CD14-positive monocyte (primary cell): ENCODE data around the gene SOX5. TPM values are rescaled to one million over a fixed set of nuclear protein-coding genes. Genes with fewer than 3 reads are reported as not detected.

ENCODE experiments used
- DNase-seq, 3 donors: peaks; one replicate each; pipeline ENCODE4 v3.0.0-alpha.2; 2011 to 2022
- H2AFZ ChIP-seq: 2 replicates; pipeline ENCODE4 v1.6.0; 2012; ENCODE audit warnings: mild to moderate bottlenecking, low read depth, low read length, inconsistent platforms; ENCODE audit not compliant: insufficient read depth, poor library complexity, severe bottlenecking
- H3K27ac ChIP-seq, 2 donors: 1 replicate in 1 of 2; 2 replicates in 1 of 2; pipeline ENCODE4 v1.5.1; 2012 to 2013; ENCODE audit warnings: low read length in 2 of 2, control low read depth in 1 of 2, inconsistent platforms in 1 of 2, low read depth in 1 of 2, mild to moderate bottlenecking in 1 of 2
- H3K27me3 ChIP-seq, 2 donors: one replicate each; pipeline versions ENCODE4 v1.6.0 to v1.6.1; 2011 to 2013; ENCODE audit warnings: low read length in 2 of 2; ENCODE audit not compliant: control insufficient read depth in 2 of 2, insufficient read depth in 2 of 2
- H3K36me3 ChIP-seq, 2 donors: replicated peaks in 1 of 2; 1 replicate in 1 of 2; 2 replicates in 1 of 2; pipeline versions ENCODE4 v1.5.1 to v1.6.1; 2012 to 2013; ENCODE audit warnings: low read length in 2 of 2, control low read depth in 1 of 2, inconsistent platforms in 1 of 2, mild to moderate bottlenecking in 1 of 2; ENCODE audit not compliant: insufficient read depth in 2 of 2, control insufficient read depth in 1 of 2
- H3K4me1 ChIP-seq, 2 donors: 1 replicate in 1 of 2; 2 replicates in 1 of 2; pipeline versions ENCODE4 v1.5.1 to v1.6.1; 2012 to 2013; ENCODE audit warnings: low read length in 2 of 2, control low read depth in 1 of 2, inconsistent platforms in 1 of 2, mild to moderate bottlenecking in 1 of 2, moderate library complexity in 1 of 2; ENCODE audit not compliant: insufficient read depth in 2 of 2, control insufficient read depth in 1 of 2
- H3K4me2 ChIP-seq: replicated peaks from 2 replicates; pipeline ENCODE3; 2012; ENCODE audit warnings: low read length, moderate library complexity, mild to moderate bottlenecking; ENCODE audit not compliant: poor library complexity, severe bottlenecking; ENCODE audit errors: extremely low read depth
- H3K4me3 ChIP-seq, 3 experiments: fragments of 200-600 bp in 1 of 3; sonication (generic) in 1 of 3; replicated peaks in 1 of 3; 1 replicate in 2 of 3; 2 replicates in 1 of 3; pipeline ENCODE4 v1.5.1; 2011 to 2013; ENCODE audit warnings: low read length in 3 of 3, mild to moderate bottlenecking in 3 of 3, control low read depth in 2 of 3, low read depth in 2 of 3, inconsistent platforms in 1 of 3, moderate library complexity in 1 of 3
- H3K79me2 ChIP-seq: 2 replicates; pipeline ENCODE4 v1.6.0; 2012; ENCODE audit warnings: mild to moderate bottlenecking, control low read depth, inconsistent platforms, low read length, moderate library complexity; ENCODE audit not compliant: insufficient read depth
- H3K9ac ChIP-seq: 2 replicates; pipeline ENCODE4 v1.6.0; 2017; ENCODE audit warnings: low read length, mild to moderate bottlenecking; ENCODE audit not compliant: insufficient read depth, poor library complexity, severe bottlenecking
- H3K9me3 ChIP-seq, 2 donors: replicated peaks in 1 of 2; 1 replicate in 1 of 2; 2 replicates in 1 of 2; pipeline versions ENCODE4 v1.5.1 to v1.6.1; 2012 to 2013; ENCODE audit warnings: low read length in 2 of 2, control low read depth in 1 of 2; ENCODE audit not compliant: control insufficient read depth in 1 of 2, insufficient read depth in 1 of 2
- H4K20me1 ChIP-seq: 2 replicates; pipeline ENCODE4 v1.6.0; 2012; ENCODE audit warnings: mild to moderate bottlenecking, low read length, control low read depth, moderate library complexity; ENCODE audit not compliant: insufficient read depth
- H3K27ac Mint-ChIP-seq, 7 donors: one replicate each; pipeline ENCODE4 v1.8.0; 2020; ENCODE audit warnings: mild to moderate bottlenecking in 7 of 7, mixed read lengths in 7 of 7, moderate library complexity in 6 of 7, inconsistent platforms in 2 of 7
- H3K27me3 Mint-ChIP-seq, 3 donors: one replicate each; pipeline ENCODE4 v1.8.0; 2021 to 2022; ENCODE audit warnings: low read depth in 3 of 3, mild to moderate bottlenecking in 3 of 3, mixed read lengths in 3 of 3, moderate library complexity in 3 of 3, inconsistent platforms in 1 of 3
- H3K36me3 Mint-ChIP-seq, 2 donors: one replicate each; pipeline ENCODE4 v1.8.0; 2020; ENCODE audit warnings: mixed read lengths in 2 of 2, inconsistent platforms in 1 of 2, mild to moderate bottlenecking in 1 of 2
- H3K4me1 Mint-ChIP-seq: one replicate; pipeline ENCODE4 v1.8.0; 2020; ENCODE audit warnings: mild to moderate bottlenecking, mixed read lengths
- H3K4me3 Mint-ChIP-seq, 2 donors: one replicate each; pipeline ENCODE4 v1.8.0; 2020; ENCODE audit warnings: mild to moderate bottlenecking in 2 of 2, mixed read lengths in 2 of 2, moderate library complexity in 1 of 2
- H3K9me3 Mint-ChIP-seq, 7 donors: one replicate each; pipeline ENCODE4 v1.8.0; 2020 to 2022; ENCODE audit warnings: mixed read lengths in 7 of 7, mild to moderate bottlenecking in 6 of 7, moderate library complexity in 6 of 7, inconsistent platforms in 2 of 7
- WGBS: methylation state at CpG from one replicate; pipeline ENCODE4 v1.1.5; 2013; ENCODE audit warnings: missing lambda C conversion rate; ENCODE audit not compliant: insufficient coverage; 5-methylcytosine and 5-hydroxymethylcytosine counted together
- intact Hi-C, 2 donors: fragments of 100-400 bp; cut with micrococcal nuclease; formaldehyde crosslinking; loops; one replicate each; pipeline versions ENCODE4 v1.15.0 to v1.15.1; 2023
- polyA plus RNA-seq, 3 donors: library from polyadenylated mRNA; depleted of rRNA in 1 of 3; unstranded in 2 of 3; stranded (reverse) in 1 of 3; fragments of 300-500 nt in 2 of 3; fragments of >200 nt in 1 of 3; fragmentation: Illumina TruSeq in 2 of 3; gene quantifications; 1 replicate in 2 of 3; 2 replicates in 1 of 3; pipeline ENCODE4 v1.2.3, GENCODE V29; 2012 to 2021
- TF ChIP-seq, protein P1 (sequence below): fragments of 200-600 bp; IDR thresholded peaks from one replicate; pipeline ENCODE4 v1.8.0; 2022; ENCODE audit warnings: antibody characterized with exemption, mild to moderate bottlenecking

The SOX5 gene
- polyA plus RNA-seq, 3 donors: not detected

DNA sequence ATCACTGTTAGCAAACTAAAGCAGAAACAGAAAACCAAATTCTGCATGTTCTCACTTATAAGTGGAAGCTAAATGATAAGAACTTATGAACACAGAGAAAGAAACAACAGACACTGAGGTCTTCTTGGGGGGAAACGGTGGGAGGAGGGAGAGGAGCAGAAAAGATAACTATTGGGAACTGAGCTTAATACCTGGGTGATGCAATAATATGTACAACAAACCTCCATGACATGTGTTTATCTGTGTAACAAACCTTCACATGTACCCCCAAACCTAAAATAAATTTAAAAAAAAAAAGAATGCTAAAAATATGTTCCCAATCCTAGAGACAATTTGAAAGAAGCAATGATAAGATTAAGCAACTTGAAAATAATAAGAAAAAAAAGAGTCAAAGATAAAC, 89.5 kb downstream of the SOX5 start:
- intact Hi-C loops: no loop called here
- no peak for DNase-seq
- Histone ChIP-seq H3K27ac (no peak overlapping the region), H3K4me2 (no peak overlapping the region), H3K4me1 (no peaks in the 10 kb centered on the region), H4K20me1 (no peaks in the 10 kb centered on the region), H3K36me3 (no peaks in the 10 kb centered on the region), H2AFZ (no peak overlapping the region), H3K79me2 (no peaks in the 10 kb centered on the region), H3K9me3 (peaks cover 6 to 8% of the 10 kb centered on the region in 2 donors), H3K4me3 (no peak overlapping the region), H3K9ac (no peak overlapping the region), H3K27me3 (no peaks in the 10 kb centered on the region)
- Mint-ChIP-seq H3K9me3 (peaks cover 2 to 19% (median 8%) of the 10 kb centered on the region in 7 donors), H3K4me1 (no peaks in the 10 kb centered on the region), H3K27me3 (peaks cover 0 to 4% (median 0%) of the 10 kb centered on the region in 3 donors), H3K27ac (no peak overlapping the region), H3K36me3 (no peaks in the 10 kb centered on the region), H3K4me3 (no peak overlapping the region)
- WGBS: no CpG with 5 or more reads among the region's 1 CpG
- TF ChIP-seq, protein P1, sequence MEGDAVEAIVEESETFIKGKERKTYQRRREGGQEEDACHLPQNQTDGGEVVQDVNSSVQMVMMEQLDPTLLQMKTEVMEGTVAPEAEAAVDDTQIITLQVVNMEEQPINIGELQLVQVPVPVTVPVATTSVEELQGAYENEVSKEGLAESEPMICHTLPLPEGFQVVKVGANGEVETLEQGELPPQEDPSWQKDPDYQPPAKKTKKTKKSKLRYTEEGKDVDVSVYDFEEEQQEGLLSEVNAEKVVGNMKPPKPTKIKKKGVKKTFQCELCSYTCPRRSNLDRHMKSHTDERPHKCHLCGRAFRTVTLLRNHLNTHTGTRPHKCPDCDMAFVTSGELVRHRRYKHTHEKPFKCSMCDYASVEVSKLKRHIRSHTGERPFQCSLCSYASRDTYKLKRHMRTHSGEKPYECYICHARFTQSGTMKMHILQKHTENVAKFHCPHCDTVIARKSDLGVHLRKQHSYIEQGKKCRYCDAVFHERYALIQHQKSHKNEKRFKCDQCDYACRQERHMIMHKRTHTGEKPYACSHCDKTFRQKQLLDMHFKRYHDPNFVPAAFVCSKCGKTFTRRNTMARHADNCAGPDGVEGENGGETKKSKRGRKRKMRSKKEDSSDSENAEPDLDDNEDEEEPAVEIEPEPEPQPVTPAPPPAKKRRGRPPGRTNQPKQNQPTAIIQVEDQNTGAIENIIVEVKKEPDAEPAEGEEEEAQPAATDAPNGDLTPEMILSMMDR: no peak

DNA sequence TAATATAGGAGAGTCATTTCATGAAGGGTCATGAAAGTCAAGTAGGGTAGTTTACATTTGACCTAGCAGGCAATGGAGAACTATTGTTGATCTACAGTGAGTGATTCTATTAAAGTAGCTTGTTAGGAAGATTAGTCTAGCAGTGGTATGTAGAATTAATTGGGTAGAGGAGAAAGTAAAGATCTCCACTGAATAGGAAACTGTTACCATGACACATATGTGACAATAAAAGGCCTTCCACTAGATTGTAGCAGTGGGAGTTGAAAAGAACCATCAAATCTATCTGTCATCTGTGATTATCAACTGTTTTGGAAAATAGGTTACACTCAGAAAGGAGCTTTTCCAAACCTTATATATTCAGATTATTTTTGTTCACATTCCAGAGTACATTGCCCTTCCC, 92.3 kb downstream of the SOX5 start:
- H3K36me3 ChIP-seq: no peaks in the 10 kb centered on the region
- no peak overlapping the region for H3K27ac ChIP-seq
- no peak overlapping the region for H3K4me2 ChIP-seq
- Mint-ChIP-seq H3K9me3 (peaks cover 4 to 13% (median 8%) of the 10 kb centered on the region in 7 donors), H3K36me3 (no peaks in the 10 kb centered on the region), H3K27me3 (peaks cover 0 to 4% (median 0%) of the 10 kb centered on the region in 3 donors), H3K4me1 (no peaks in the 10 kb centered on the region), H3K4me3 (no peak overlapping the region), H3K27ac (no peak overlapping the region)
- DNase-seq: no peak
- TF ChIP-seq, protein P1: no peak
- intact Hi-C loops: no loop called here
- H3K4me1 ChIP-seq: no peaks in the 10 kb centered on the region
- no peak overlapping the region for H3K9ac ChIP-seq
- H3K4me3 ChIP-seq: no peak overlapping the region
- no peaks in the 10 kb centered on the region for H4K20me1 ChIP-seq
- no peaks in the 10 kb centered on the region for H3K27me3 ChIP-seq
- H3K79me2 ChIP-seq: no peaks in the 10 kb centered on the region
- peaks cover 6 to 8% of the 10 kb centered on the region in 2 donors for H3K9me3 ChIP-seq
- no peak overlapping the region for H2AFZ ChIP-seq
